Esophagus muscularis mucosa (tissue), 4 donors: Measurements from ENCODE around the gene TNNT3. TPM values are rescaled to one million over a fixed set of nuclear protein-coding genes. Genes with fewer than 3 reads are reported as not detected.

Experiments used
- DNase-seq: peaks from one replicate; pipeline ENCODE4 v3.0.0-alpha.2; 2017; ENCODE audit errors: extremely low spot score
- H3K27ac ChIP-seq, 4 donors: fragments of 200-600 bp; sonication (generic); replicated peaks in 1 of 4; 1 replicate in 3 of 4; 2 replicates in 1 of 4; pipeline ENCODE4 v1.5.1; 2016 to 2019; ENCODE audit warnings: mild to moderate bottlenecking in 1 of 4
- H3K27me3 ChIP-seq, 4 donors: fragments of 200-600 bp; sonication (generic); one replicate each; pipeline versions ENCODE4 v1.5.1 to v1.6.0; 2016 to 2019
- H3K36me3 ChIP-seq, 4 donors: fragments of 200-600 bp; sonication (generic); one replicate each; pipeline ENCODE4 v1.5.1; 2016 to 2019
- H3K4me1 ChIP-seq, 4 donors: fragments of 200-600 bp; sonication (generic); one replicate each; pipeline ENCODE4 v1.5.1; 2016 to 2019
- H3K4me3 ChIP-seq, 4 donors: fragments of 200-600 bp; sonication (generic); 1 replicate in 2 of 4; 2 replicates in 2 of 4; pipeline ENCODE4 v1.5.1; 2016 to 2019; ENCODE audit warnings: mild to moderate bottlenecking in 4 of 4, moderate library complexity in 1 of 4
- H3K9me3 ChIP-seq, 4 donors: fragments of 200-600 bp; sonication (generic); 1 replicate in 3 of 4; 2 replicates in 1 of 4; pipeline ENCODE4 v1.5.1; 2016 to 2019
- CTCF ChIP-seq, 3 experiments: fragments of 200-600 bp in 2 of 3; fragments of 450-650 bp in 1 of 3; sonication (generic) in 2 of 3; IDR thresholded peaks; one replicate each; pipeline ENCODE4 v1.5.1; 2017 to 2019; ENCODE audit warnings: antibody characterized with exemption in 3 of 3, mild to moderate bottlenecking in 2 of 3, moderate library complexity in 1 of 3
- EP300 ChIP-seq: sonication (generic); formaldehyde crosslinking; IDR thresholded peaks from one replicate; pipeline ENCODE4 v1.6.1; 2017; ENCODE audit warnings: antibody characterized with exemption
- POLR2A ChIP-seq: fragments of 450-650 bp; IDR thresholded peaks from one replicate; pipeline ENCODE4 v1.6.1; 2017; ENCODE audit warnings: antibody characterized with exemption, moderate library complexity, mild to moderate bottlenecking, low read depth
- POLR2AphosphoS5 ChIP-seq, 2 donors: sonication (generic); formaldehyde crosslinking; IDR thresholded peaks; one replicate each; pipeline ENCODE4 v1.6.1; 2017; ENCODE audit warnings: antibody characterized with exemption in 2 of 2
- WGBS: methylation state at CpG from one replicate; pipeline ENCODE4 v1.1.5; 2018; 5-methylcytosine and 5-hydroxymethylcytosine counted together
- intact Hi-C: fragments of 100-400 bp; cut with DNase I; formaldehyde crosslinking; loops from one replicate; pipeline ENCODE4 v1.15.1; 2023
- total RNA-seq, 4 donors: library from RNA; depleted of rRNA; stranded (reverse); fragments of >200 nt; gene quantifications; one replicate each; pipeline versions ENCODE4 v1.1.0 to v1.2.1, GENCODE V29; 2016

TNNT3 gene
- total RNA-seq, 4 donors from 2014 or later: 2.8 to 6.0 (median 3.6) TPM

- no peaks in the 10 kb centered on the region for H3K27me3 ChIP-seq
- intact Hi-C loops: no loop called here
- H3K4me1 ChIP-seq: no peaks in the 10 kb centered on the region
- TF ChIP-seq POLR2AphosphoS5 (IDR thresholded peaks at IDR 0.05) (no peak), POLR2A (no peak), CTCF (IDR thresholded peaks at IDR 0.05) (no peak), EP300 (no peak)
- H3K36me3 ChIP-seq: no peaks in the 10 kb centered on the region
- no peak overlapping the region for H3K4me3 ChIP-seq
- no peak overlapping the region for H3K27ac ChIP-seq
- no CpG with 5 or more reads among the region's 26 CpGs for WGBS
- no peaks in the 10 kb centered on the region for H3K9me3 ChIP-seq
- no peak for DNase-seq
Measured at GRCh38 chr11:1978720-1979473, 59.4 kb downstream of the TNNT3 start.

GRCh38 chr11:1979607-1980006 is 60.1 kb downstream of the TNNT3 start:
- intact Hi-C loops: no loop called here
- no peak overlapping the region for H3K4me3 ChIP-seq
- DNase-seq: no peak
- H3K36me3 ChIP-seq: no peaks in the 10 kb centered on the region
- TF ChIP-seq EP300: no peak
- TF ChIP-seq CTCF (IDR thresholded peaks at IDR 0.05): no peak
- no peak for TF ChIP-seq POLR2AphosphoS5 (IDR thresholded peaks at IDR 0.05)
- no peak for TF ChIP-seq POLR2A
- no peaks in the 10 kb centered on the region for H3K27me3 ChIP-seq
- WGBS: no CpG with 5 or more reads among the region's 11 CpGs
- H3K4me1 ChIP-seq: no peaks in the 10 kb centered on the region
- H3K9me3 ChIP-seq: no peaks in the 10 kb centered on the region
- H3K27ac ChIP-seq: no peak overlapping the region

- TF ChIP-seq POLR2AphosphoS5 (IDR thresholded peaks at IDR 0.05) (no peak), EP300 (no peak), CTCF (IDR thresholded peaks at IDR 0.05) (no peak), POLR2A (no peak)
- intact Hi-C loops: no loop called here
- H3K27me3 ChIP-seq: no peaks in the 10 kb centered on the region
- H3K9me3 ChIP-seq: no peaks in the 10 kb centered on the region
- DNase-seq: no peak
- H3K4me1 ChIP-seq: no peaks in the 10 kb centered on the region
- no peak overlapping the region for H3K4me3 ChIP-seq
- H3K27ac ChIP-seq: no peak overlapping the region
- WGBS: no CpG with 5 or more reads among the region's 26 CpGs
- no peaks in the 10 kb centered on the region for H3K36me3 ChIP-seq
Measured at GRCh38 chr11:1982873-1983600, 63.5 kb downstream of the TNNT3 start.

- no CpG with 5 or more reads among the region's 12 CpGs for WGBS
- no peak for DNase-seq
- intact Hi-C loops: no loop called here
Measured at GRCh38 chr11:1983601-1983961, 64.1 kb downstream of the TNNT3 start.

More at GRCh38 chr11:1983601-1983961, 64.1 kb downstream of the TNNT3 start:
- Histone ChIP-seq H3K27me3 (no peaks in the 10 kb centered on the region), H3K9me3 (no peaks in the 10 kb centered on the region), H3K4me1 (no peaks in the 10 kb centered on the region), H3K4me3 (no peak overlapping the region), H3K36me3 (no peaks in the 10 kb centered on the region), H3K27ac (no peak overlapping the region)
- TF ChIP-seq EP300: no peak
- TF ChIP-seq CTCF (IDR thresholded peaks at IDR 0.05): no peak
- TF ChIP-seq POLR2A: no peak
- no peak for TF ChIP-seq POLR2AphosphoS5 (IDR thresholded peaks at IDR 0.05)
